NK-92 (cell line): ENCODE measurements around the gene ATP1A3.

Experiments used
- DNase-seq: peaks from one replicate; lab custom pipeline; 2025; ENCODE audit not compliant: unreplicated experiment; lab: John Stamatoyannopoulos, UW

Gene ATP1A3

GRCh38 chr19:41918095-41918494, 75.9 kb downstream of the ATP1A3 start:
- no peak for DNase-seq

- DNase-seq = no peak
These were observed 76.4 kb downstream of the ATP1A3 start for GRCh38 chr19:41917676-41918075.
